Thymus (tissue), 11 donors: Measurements from ENCODE around the gene ERMARD. TPM values are rescaled to one million over a fixed set of nuclear protein-coding genes. Genes with fewer than 3 reads are reported as not detected.

ENCODE experiments used
- DNase-seq, 9 donors: peaks; one replicate each; pipeline ENCODE4 v3.0.0-alpha.2; 2013; ENCODE audit warnings: low spot score in 9 of 9, low read depth in 6 of 9, missing footprints in 1 of 9
- H3K27ac ChIP-seq, 2 donors: one replicate each; pipeline ENCODE4 v1.5.1; 2013; ENCODE audit warnings: control low read depth in 1 of 2, low read depth in 1 of 2, low read length in 1 of 2, mild to moderate bottlenecking in 1 of 2, moderate library complexity in 1 of 2
- H3K27me3 ChIP-seq, 2 donors: one replicate each; pipeline ENCODE4 v1.5.1; 2013; ENCODE audit warnings: low read length in 1 of 2; ENCODE audit not compliant: control insufficient read depth in 2 of 2, insufficient read depth in 1 of 2
- H3K36me3 ChIP-seq, 2 donors: one replicate each; pipeline ENCODE4 v1.5.1; 2013; ENCODE audit warnings: low read length in 1 of 2, mild to moderate bottlenecking in 1 of 2, moderate library complexity in 1 of 2; ENCODE audit not compliant: control insufficient read depth in 2 of 2, insufficient read depth in 2 of 2
- H3K4me1 ChIP-seq, 2 donors: one replicate each; pipeline ENCODE4 v1.5.1; 2013; ENCODE audit warnings: low read length in 2 of 2; ENCODE audit not compliant: control insufficient read depth in 2 of 2, insufficient read depth in 2 of 2
- H3K4me3 ChIP-seq, 2 donors: one replicate each; pipeline ENCODE4 v1.5.1; 2013; ENCODE audit warnings: low read length in 2 of 2, control low read depth in 1 of 2, mild to moderate bottlenecking in 1 of 2
- H3K9me3 ChIP-seq, 2 donors: one replicate each; pipeline ENCODE4 v1.5.1; 2013; ENCODE audit warnings: low read length in 1 of 2, mild to moderate bottlenecking in 1 of 2; ENCODE audit not compliant: control insufficient read depth in 2 of 2, insufficient read depth in 1 of 2
- WGBS: extraction: QIAGEN DNeasy Blood & Tissue Kit; methylation state at CpG from one replicate; pipeline ENCODE4 v1.1.7; 2013; 5-methylcytosine and 5-hydroxymethylcytosine counted together
- polyA plus RNA-seq: library from polyadenylated mRNA; stranded (reverse); fragments of 200-250 nt; gene quantifications from one replicate; pipeline ENCODE4 v1.2.3, GENCODE V29; 2013
- total RNA-seq: library from RNA; stranded (reverse); fragments of 120-200 nt; gene quantifications from one replicate; pipeline ENCODE4 v1.2.4, GENCODE V29; 2013
- donor health status: healthy.

Gene ERMARD
- total and polyA plus RNA-seq, 2 donors, result 25.4 to 104 TPM

GRCh38 chr6:169726049-169726400, 25.4 kb upstream of the ERMARD start:
- Histone ChIP-seq H3K9me3 (no peaks in the 10 kb centered on the region), H3K36me3 (no peaks in the 10 kb centered on the region), H3K27ac (no peak overlapping the region), H3K4me3 (no peak overlapping the region), H3K27me3 (peaks cover 0 to 5% of the 10 kb centered on the region in 2 donors), H3K4me1 (peaks cover 6 to 9% of the 10 kb centered on the region in 2 donors)
- DNase-seq, result no peak
- WGBS, result 99% methylated on average over 1 of the region's 1 CpG

GRCh38 chr6:169726963-169727362, 24.5 kb upstream of the ERMARD start:
- Histone ChIP-seq H3K4me3 (no peak overlapping the region), H3K4me1 (peaks cover 6 to 9% of the 10 kb centered on the region in 2 donors), H3K36me3 (no peaks in the 10 kb centered on the region), H3K27ac (no peak overlapping the region), H3K27me3 (peaks cover 0 to 5% of the 10 kb centered on the region in 2 donors), H3K9me3 (no peaks in the 10 kb centered on the region)
- no peak for DNase-seq

- no peak overlapping the region for H3K27ac ChIP-seq
- no peak overlapping the region for H3K4me3 ChIP-seq
- peaks cover 0 to 6% of the 10 kb centered on the region in 2 donors for H3K4me1 ChIP-seq
- no peaks in the 10 kb centered on the region for H3K36me3 ChIP-seq
- H3K27me3 ChIP-seq, result peaks cover 0 to 3% of the 10 kb centered on the region in 2 donors
- H3K9me3 ChIP-seq, result no peaks in the 10 kb centered on the region
- DNase-seq, result no peak
These were observed 21.5 kb upstream of the ERMARD start for GRCh38 chr6:169729961-169730360.

- no peaks in the 10 kb centered on the region for H3K36me3 ChIP-seq
- DNase-seq, result no peak
- no peak overlapping the region for H3K27ac ChIP-seq
- no peaks in the 10 kb centered on the region for H3K9me3 ChIP-seq
- H3K4me3 ChIP-seq, result no peak overlapping the region
- H3K4me1 ChIP-seq, result no peaks in the 10 kb centered on the region
- WGBS, result 94% methylated on average over 9 of the region's 9 CpGs
- no peaks in the 10 kb centered on the region for H3K27me3 ChIP-seq
These were observed 13.0 kb upstream of the ERMARD start for GRCh38 chr6:169738204-169738975.

GRCh38 chr6:169738976-169739529, 12.4 kb upstream of the ERMARD start:
- no peak overlapping the region for H3K4me3 ChIP-seq
- no peaks in the 10 kb centered on the region for H3K36me3 ChIP-seq
- H3K27me3 ChIP-seq, result no peaks in the 10 kb centered on the region
- WGBS, result 95% methylated on average over 2 of the region's 2 CpGs
- H3K27ac ChIP-seq, result no peak overlapping the region
- DNase-seq, result no peak
- no peaks in the 10 kb centered on the region for H3K4me1 ChIP-seq
- no peaks in the 10 kb centered on the region for H3K9me3 ChIP-seq

- Histone ChIP-seq H3K36me3 (no peaks in the 10 kb centered on the region), H3K4me1 (no peaks in the 10 kb centered on the region), H3K4me3 (no peak overlapping the region), H3K27ac (no peak overlapping the region), H3K27me3 (no peaks in the 10 kb centered on the region), H3K9me3 (no peaks in the 10 kb centered on the region)
- no peak for DNase-seq
These were observed 10.1 kb upstream of the ERMARD start for GRCh38 chr6:169741344-169741743.

GRCh38 chr6:169745405-169745804, 6.0 kb upstream of the ERMARD start:
- Histone ChIP-seq H3K4me3 (no peak overlapping the region), H3K36me3 (no peaks in the 10 kb centered on the region), H3K27me3 (no peaks in the 10 kb centered on the region), H3K4me1 (peaks cover 0 to 2% of the 10 kb centered on the region in 2 donors), H3K9me3 (no peaks in the 10 kb centered on the region), H3K27ac (no peak overlapping the region)
- no peak for DNase-seq
- 96% methylated on average over 3 of the region's 3 CpGs for WGBS

- Histone ChIP-seq H3K36me3 (no peaks in the 10 kb centered on the region), H3K4me1 (peaks cover 0 to 2% of the 10 kb centered on the region in 2 donors), H3K27me3 (no peaks in the 10 kb centered on the region), H3K4me3 (no peak overlapping the region), H3K9me3 (no peaks in the 10 kb centered on the region), H3K27ac (no peak overlapping the region)
- DNase-seq, result no peak
- WGBS, result 100% methylated on average over 1 of the region's 1 CpG
These were observed 4.9 kb upstream of the ERMARD start for GRCh38 chr6:169746556-169746955.

GRCh38 chr6:169752074-169752623, 727 bp downstream of the ERMARD start:
- no peaks in the 10 kb centered on the region for H3K9me3 ChIP-seq
- H3K4me1 ChIP-seq, result peaks cover 5 to 6% of the 10 kb centered on the region in 2 donors
- peak overlapping the region; percentile 70 to 92 for H3K4me3 ChIP-seq
- H3K27ac ChIP-seq, result peak overlapping the region; percentile 89 to 97
- peaks cover 4 to 10% of the 10 kb centered on the region in 2 donors for H3K36me3 ChIP-seq
- H3K27me3 ChIP-seq, result no peaks in the 10 kb centered on the region
- 14% methylated on average over 19 of the region's 19 CpGs for WGBS
- DNase-seq, result peak in 3 of 9 donors; percentile 9 to 51 (median 26)
